ENCODE data around the gene L3MBTL3.
"Not testable (repeated sequence)": the region's sequence is repeated elsewhere in the genome, so short reads cannot be mapped to it uniquely, and the experiment has no call there.

Gene L3MBTL3

GRCh38 chr6:130173377-130174004 lies 155.1 kb downstream of the L3MBTL3 start:
- not testable (repeated sequence) for H3K9me3 ChIP-seq (ENCODE audit: control insufficient read depth, insufficient read depth, low read length); H3K27me3 ChIP-seq (ENCODE audit: control insufficient read depth, insufficient read depth, low read length); H3K4me1 ChIP-seq (ENCODE audit: control insufficient read depth, insufficient read depth, low read length); H3K27ac ChIP-seq (ENCODE audit: low read length); H3K4me3 ChIP-seq (ENCODE audit: low read length); H3K36me3 ChIP-seq (ENCODE audit: control insufficient read depth, insufficient read depth, low read length); DNase-seq (ENCODE audit: low read depth, low spot score)
- no CpG with 5 or more reads among the region's 4 CpGs for WGBS (ENCODE audit: insufficient coverage, insufficient read length)

- H3K27me3 ChIP-seq (ENCODE audit: control insufficient read depth, insufficient read depth, low read length): no peaks in the 10 kb centered on the region
- DNase-seq (ENCODE audit: low read depth, low spot score): no peak
- no peak overlapping the region for H3K4me3 ChIP-seq (ENCODE audit: low read length)
- no peak overlapping the region for H3K27ac ChIP-seq (ENCODE audit: low read length)
- WGBS (ENCODE audit: insufficient coverage, insufficient read length): no CpG with 5 or more reads among the region's 1 CpG
- H3K36me3 ChIP-seq (ENCODE audit: control insufficient read depth, insufficient read depth, low read length): no peaks in the 10 kb centered on the region
- H3K9me3 ChIP-seq (ENCODE audit: control insufficient read depth, insufficient read depth, low read length): no peaks in the 10 kb centered on the region
- no peaks in the 10 kb centered on the region for H3K4me1 ChIP-seq (ENCODE audit: control insufficient read depth, insufficient read depth, low read length)
These were observed 158.0 kb downstream of the L3MBTL3 start for GRCh38 chr6:130176378-130176777.

GRCh38 chr6:130178692-130179091 lies 160.3 kb downstream of the L3MBTL3 start:
- Histone ChIP-seq H3K27me3 (ENCODE audit: control insufficient read depth, insufficient read depth, low read length) (no peaks in the 10 kb centered on the region), H3K27ac (ENCODE audit: low read length) (no peak overlapping the region), H3K36me3 (ENCODE audit: control insufficient read depth, insufficient read depth, low read length) (no peaks in the 10 kb centered on the region), H3K4me3 (ENCODE audit: low read length) (no peak overlapping the region), H3K4me1 (ENCODE audit: control insufficient read depth, insufficient read depth, low read length) (no peaks in the 10 kb centered on the region), H3K9me3 (ENCODE audit: control insufficient read depth, insufficient read depth, low read length) (no peaks in the 10 kb centered on the region)
- no CpG with 5 or more reads among the region's 1 CpG for WGBS (ENCODE audit: insufficient coverage, insufficient read length)
- no peak for DNase-seq (ENCODE audit: low read depth, low spot score)

- H3K27ac ChIP-seq (ENCODE audit: low read length): no peak overlapping the region
- H3K9me3 ChIP-seq (ENCODE audit: control insufficient read depth, insufficient read depth, low read length): no peaks in the 10 kb centered on the region
- H3K4me1 ChIP-seq (ENCODE audit: control insufficient read depth, insufficient read depth, low read length): no peaks in the 10 kb centered on the region
- DNase-seq (ENCODE audit: low read depth, low spot score): no peak
- H3K4me3 ChIP-seq (ENCODE audit: low read length): no peak overlapping the region
- no peaks in the 10 kb centered on the region for H3K27me3 ChIP-seq (ENCODE audit: control insufficient read depth, insufficient read depth, low read length)
- no peaks in the 10 kb centered on the region for H3K36me3 ChIP-seq (ENCODE audit: control insufficient read depth, insufficient read depth, low read length)
These were observed 164.1 kb downstream of the L3MBTL3 start for GRCh38 chr6:130182466-130182865.

GRCh38 chr6:130183271-130184222 lies 165.2 kb downstream of the L3MBTL3 start:
- H3K9me3 ChIP-seq (ENCODE audit: control insufficient read depth, insufficient read depth, low read length): no peaks in the 10 kb centered on the region
- H3K4me3 ChIP-seq (ENCODE audit: low read length): no peak overlapping the region
- H3K36me3 ChIP-seq (ENCODE audit: control insufficient read depth, insufficient read depth, low read length): no peaks in the 10 kb centered on the region
- no peaks in the 10 kb centered on the region for H3K4me1 ChIP-seq (ENCODE audit: control insufficient read depth, insufficient read depth, low read length)
- WGBS (ENCODE audit: insufficient coverage, insufficient read length): no CpG with 5 or more reads among the region's 9 CpGs
- no peak for DNase-seq (ENCODE audit: low read depth, low spot score)
- H3K27ac ChIP-seq (ENCODE audit: low read length): no peak overlapping the region
- no peaks in the 10 kb centered on the region for H3K27me3 ChIP-seq (ENCODE audit: control insufficient read depth, insufficient read depth, low read length)

- Histone ChIP-seq H3K27me3 (ENCODE audit: control insufficient read depth, insufficient read depth, low read length) (no peaks in the 10 kb centered on the region), H3K4me1 (ENCODE audit: control insufficient read depth, insufficient read depth, low read length) (no peaks in the 10 kb centered on the region), H3K9me3 (ENCODE audit: control insufficient read depth, insufficient read depth, low read length) (no peaks in the 10 kb centered on the region), H3K4me3 (ENCODE audit: low read length) (no peak overlapping the region), H3K36me3 (ENCODE audit: control insufficient read depth, insufficient read depth, low read length) (no peaks in the 10 kb centered on the region), H3K27ac (ENCODE audit: low read length) (no peak overlapping the region)
- WGBS (ENCODE audit: insufficient coverage, insufficient read length): no CpG with 5 or more reads among the region's 3 CpGs
- no peak for DNase-seq (ENCODE audit: low read depth, low spot score)
These were observed 167.3 kb downstream of the L3MBTL3 start for GRCh38 chr6:130185658-130186057.

- Histone ChIP-seq H3K9me3 (ENCODE audit: control insufficient read depth, insufficient read depth, low read length) (no peaks in the 10 kb centered on the region), H3K27me3 (ENCODE audit: control insufficient read depth, insufficient read depth, low read length) (no peaks in the 10 kb centered on the region), H3K27ac (ENCODE audit: low read length) (no peak overlapping the region), H3K36me3 (ENCODE audit: control insufficient read depth, insufficient read depth, low read length) (no peaks in the 10 kb centered on the region), H3K4me1 (ENCODE audit: control insufficient read depth, insufficient read depth, low read length) (no peaks in the 10 kb centered on the region), H3K4me3 (ENCODE audit: low read length) (no peak overlapping the region)
- no CpG with 5 or more reads among the region's 3 CpGs for WGBS (ENCODE audit: insufficient coverage, insufficient read length)
- DNase-seq (ENCODE audit: low read depth, low spot score): no peak
These were observed 169.2 kb downstream of the L3MBTL3 start for GRCh38 chr6:130187335-130188206.

- no CpG with 5 or more reads among the region's 6 CpGs for WGBS (ENCODE audit: insufficient coverage, insufficient read length)
- Histone ChIP-seq H3K36me3 (ENCODE audit: control insufficient read depth, insufficient read depth, low read length) (no peaks in the 10 kb centered on the region), H3K27me3 (ENCODE audit: control insufficient read depth, insufficient read depth, low read length) (no peaks in the 10 kb centered on the region), H3K9me3 (ENCODE audit: control insufficient read depth, insufficient read depth, low read length) (no peaks in the 10 kb centered on the region), H3K4me1 (ENCODE audit: control insufficient read depth, insufficient read depth, low read length) (no peaks in the 10 kb centered on the region), H3K27ac (ENCODE audit: low read length) (no peak overlapping the region), H3K4me3 (ENCODE audit: low read length) (no peak overlapping the region)
- no peak for DNase-seq (ENCODE audit: low read depth, low spot score)
These were observed 170.0 kb downstream of the L3MBTL3 start for GRCh38 chr6:130188207-130188899.

- H3K4me3 ChIP-seq (ENCODE audit: low read length): no peak overlapping the region
These were observed 171.4 kb downstream of the L3MBTL3 start for GRCh38 chr6:130189531-130190397.

More at GRCh38 chr6:130189531-130190397, 171.4 kb downstream of the L3MBTL3 start:
- Histone ChIP-seq H3K36me3 (ENCODE audit: control insufficient read depth, insufficient read depth, low read length) (no peaks in the 10 kb centered on the region), H3K9me3 (ENCODE audit: control insufficient read depth, insufficient read depth, low read length) (no peaks in the 10 kb centered on the region), H3K27ac (ENCODE audit: low read length) (no peak overlapping the region), H3K27me3 (ENCODE audit: control insufficient read depth, insufficient read depth, low read length) (no peaks in the 10 kb centered on the region), H3K4me1 (ENCODE audit: control insufficient read depth, insufficient read depth, low read length) (no peaks in the 10 kb centered on the region)
- no CpG with 5 or more reads among the region's 8 CpGs for WGBS (ENCODE audit: insufficient coverage, insufficient read length)
- no peak for DNase-seq (ENCODE audit: low read depth, low spot score)
